ENCODE results near the gene IPO13. TPM values are rescaled to one million over a fixed set of nuclear protein-coding genes. Genes with fewer than 3 reads are reported as not detected.
A peak's percentile ranks its signal among the peaks of the same experiment; 100 is the strongest.

The IPO13 gene
- total and polyA plus RNA-seq, 10 of the 15 experiments (the other 5 are each of a cell fraction or from before 2014, with no cell fraction given), result 7.1 to 26.6 (median 15.9) TPM

- DNase-seq (ENCODE audit: low read depth, low spot score), result no peak
These were observed 31.5 kb downstream of the IPO13 start for GRCh38 chr1:43978264-43978550.

More at GRCh38 chr1:43978264-43978550, 31.5 kb downstream of the IPO13 start:
- Histone ChIP-seq H3K4me2 (ENCODE audit: control insufficient read depth, insufficient read depth) (peak overlapping the region; percentile 94), H4K20me1 (ENCODE audit: control insufficient read depth, insufficient read depth) (no peaks in the 10 kb centered on the region), H3K36me3 (ENCODE audit: control insufficient read depth in 2 of 2, insufficient read depth in 2 of 2, low read length in 1 of 2) (peaks cover 0 to 7% of the 10 kb centered on the region in 2 experiments), H3K4me3 (peak overlapping the region; percentile 69; the same call in 1 of the 2 replicates), H3K9me3 (replicated peaks; ENCODE audit: control insufficient read depth, insufficient read depth, low read length) (no peaks in the 10 kb centered on the region), H3K79me2 (ENCODE audit: control insufficient read depth, insufficient read depth, low read length) (peaks cover 45% of the 10 kb centered on the region), H3K27me3 (replicated peaks in 1 of 2; ENCODE audit: control insufficient read depth in 2 of 2, insufficient read depth in 2 of 2, low read length in 1 of 2) (no peaks in the 10 kb centered on the region), H2AFZ (ENCODE audit: control insufficient read depth, low read depth, low read length) (no peak overlapping the region), H3K9ac (ENCODE audit: control insufficient read depth, insufficient read depth, low read length) (no peak overlapping the region; the same call in 1 of the 2 replicates), H3K4me1 (ENCODE audit: control insufficient read depth, insufficient read depth, low read length) (peaks cover 30% of the 10 kb centered on the region), H3K27ac (ENCODE audit: control insufficient read depth, insufficient read depth) (no peak overlapping the region)
- in situ Hi-C loops (cut with MboI) (no loop called here), intact Hi-C loops (cut with micrococcal nuclease; ENCODE audit: unreplicated experiment) (no loop called here)
- ChIA-PET RAD21 (ENCODE audit: unreplicated experiment) (no interaction called here), POLR2A (interaction anchor here (1.3 kb wide), 1 partner anchor 14 kb away, joined by 4 read pairs; no protein-coding TSS in a partner anchor), CTCF (interaction anchor here (1.0 to 1.4 kb wide), 3 partner anchors 12 to 43 kb away, joined by 3 to 5 read pairs (median 3); no protein-coding TSS in a partner anchor), SMC1A (ENCODE audit: uncharacterized antibody, unreplicated experiment) (interaction anchor here (1.3 kb wide), 1 partner anchor 15 kb away, joined by 3 read pairs; no protein-coding TSS in a partner anchor)
- no peak for ATAC-seq
- whole genome bisulfite sequencing (ENCODE audit: insufficient coverage, insufficient replicate concordance, low lambda C conversion rate, missing lambda C conversion rate), result 67% methylated on average over 5 of the region's 5 CpGs
- no peak for FAIRE-seq
- no TSS peak for BruUV-seq (replicated peaks)
- TF ChIP-seq POLR2A (IDR thresholded peaks at IDR 0.05; ENCODE audit: low read depth, low read length) (no peak), ELK1 (IDR thresholded peaks at IDR 0.05; ENCODE audit: low read depth, low read length) (no peak), STAT3 (IDR thresholded peaks at IDR 0.05; ENCODE audit: low read depth, low read length) (no peak), PML (IDR thresholded peaks at IDR 0.05; ENCODE audit: low read length) (no peak), BHLHE40 (IDR thresholded peaks at IDR 0.05; ENCODE audit: borderline replicate concordance in 1 of 2, low read depth in 2 of 2, low read length in 1 of 2) (no peak), POLR2AphosphoS5 (IDR thresholded peaks at IDR 0.05; ENCODE audit: low read length) (no peak), NBN (IDR thresholded peaks at IDR 0.05) (no peak), FOXK2 (IDR thresholded peaks at IDR 0.05) (no peak), CREM (IDR thresholded peaks at IDR 0.05; ENCODE audit: low read depth) (no peak), HCFC1 (IDR thresholded peaks at IDR 0.05; ENCODE audit: low read length) (no peak), LARP7 (IDR thresholded peaks at IDR 0.05) (no peak), IRF4 (IDR thresholded peaks at IDR 0.05; ENCODE audit: low read depth, low read length) (no peak)
- TF ChIP-seq, protein P1, sequence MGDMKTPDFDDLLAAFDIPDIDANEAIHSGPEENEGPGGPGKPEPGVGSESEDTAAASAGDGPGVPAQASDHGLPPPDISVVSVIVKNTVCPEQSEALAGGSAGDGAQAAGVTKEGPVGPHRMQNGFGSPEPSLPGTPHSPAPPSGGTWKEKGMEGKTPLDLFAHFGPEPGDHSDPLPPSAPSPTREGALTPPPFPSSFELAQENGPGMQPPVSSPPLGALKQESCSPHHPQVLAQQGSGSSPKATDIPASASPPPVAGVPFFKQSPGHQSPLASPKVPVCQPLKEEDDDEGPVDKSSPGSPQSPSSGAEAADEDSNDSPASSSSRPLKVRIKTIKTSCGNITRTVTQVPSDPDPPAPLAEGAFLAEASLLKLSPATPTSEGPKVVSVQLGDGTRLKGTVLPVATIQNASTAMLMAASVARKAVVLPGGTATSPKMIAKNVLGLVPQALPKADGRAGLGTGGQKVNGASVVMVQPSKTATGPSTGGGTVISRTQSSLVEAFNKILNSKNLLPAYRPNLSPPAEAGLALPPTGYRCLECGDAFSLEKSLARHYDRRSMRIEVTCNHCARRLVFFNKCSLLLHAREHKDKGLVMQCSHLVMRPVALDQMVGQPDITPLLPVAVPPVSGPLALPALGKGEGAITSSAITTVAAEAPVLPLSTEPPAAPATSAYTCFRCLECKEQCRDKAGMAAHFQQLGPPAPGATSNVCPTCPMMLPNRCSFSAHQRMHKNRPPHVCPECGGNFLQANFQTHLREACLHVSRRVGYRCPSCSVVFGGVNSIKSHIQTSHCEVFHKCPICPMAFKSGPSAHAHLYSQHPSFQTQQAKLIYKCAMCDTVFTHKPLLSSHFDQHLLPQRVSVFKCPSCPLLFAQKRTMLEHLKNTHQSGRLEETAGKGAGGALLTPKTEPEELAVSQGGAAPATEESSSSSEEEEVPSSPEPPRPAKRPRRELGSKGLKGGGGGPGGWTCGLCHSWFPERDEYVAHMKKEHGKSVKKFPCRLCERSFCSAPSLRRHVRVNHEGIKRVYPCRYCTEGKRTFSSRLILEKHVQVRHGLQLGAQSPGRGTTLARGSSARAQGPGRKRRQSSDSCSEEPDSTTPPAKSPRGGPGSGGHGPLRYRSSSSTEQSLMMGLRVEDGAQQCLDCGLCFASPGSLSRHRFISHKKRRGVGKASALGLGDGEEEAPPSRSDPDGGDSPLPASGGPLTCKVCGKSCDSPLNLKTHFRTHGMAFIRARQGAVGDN (IDR thresholded peaks at IDR 0.05), result no peak
- TF ChIP-seq, protein P2, sequence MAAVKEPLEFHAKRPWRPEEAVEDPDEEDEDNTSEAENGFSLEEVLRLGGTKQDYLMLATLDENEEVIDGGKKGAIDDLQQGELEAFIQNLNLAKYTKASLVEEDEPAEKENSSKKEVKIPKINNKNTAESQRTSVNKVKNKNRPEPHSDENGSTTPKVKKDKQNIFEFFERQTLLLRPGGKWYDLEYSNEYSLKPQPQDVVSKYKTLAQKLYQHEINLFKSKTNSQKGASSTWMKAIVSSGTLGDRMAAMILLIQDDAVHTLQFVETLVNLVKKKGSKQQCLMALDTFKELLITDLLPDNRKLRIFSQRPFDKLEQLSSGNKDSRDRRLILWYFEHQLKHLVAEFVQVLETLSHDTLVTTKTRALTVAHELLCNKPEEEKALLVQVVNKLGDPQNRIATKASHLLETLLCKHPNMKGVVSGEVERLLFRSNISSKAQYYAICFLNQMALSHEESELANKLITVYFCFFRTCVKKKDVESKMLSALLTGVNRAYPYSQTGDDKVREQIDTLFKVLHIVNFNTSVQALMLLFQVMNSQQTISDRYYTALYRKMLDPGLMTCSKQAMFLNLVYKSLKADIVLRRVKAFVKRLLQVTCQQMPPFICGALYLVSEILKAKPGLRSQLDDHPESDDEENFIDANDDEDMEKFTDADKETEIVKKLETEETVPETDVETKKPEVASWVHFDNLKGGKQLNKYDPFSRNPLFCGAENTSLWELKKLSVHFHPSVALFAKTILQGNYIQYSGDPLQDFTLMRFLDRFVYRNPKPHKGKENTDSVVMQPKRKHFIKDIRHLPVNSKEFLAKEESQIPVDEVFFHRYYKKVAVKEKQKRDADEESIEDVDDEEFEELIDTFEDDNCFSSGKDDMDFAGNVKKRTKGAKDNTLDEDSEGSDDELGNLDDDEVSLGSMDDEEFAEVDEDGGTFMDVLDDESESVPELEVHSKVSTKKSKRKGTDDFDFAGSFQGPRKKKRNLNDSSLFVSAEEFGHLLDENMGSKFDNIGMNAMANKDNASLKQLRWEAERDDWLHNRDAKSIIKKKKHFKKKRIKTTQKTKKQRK (IDR thresholded peaks at IDR 0.05; ENCODE audit: low read depth, low read length), result no peak

All from GM12878 (cell line).